GM19324 (cell line): Measurements from ENCODE around the gene HRH3.

Experiments
- ATAC-seq: cut with Tn5 transposase; IDR thresholded peaks from one replicate; pipeline ENCODE4 v1.9.1; 2021; ENCODE audit warnings: mild to moderate bottlenecking, moderate library complexity; ENCODE audit not compliant: unreplicated experiment, low FRiP score

HRH3 gene

DNA sequence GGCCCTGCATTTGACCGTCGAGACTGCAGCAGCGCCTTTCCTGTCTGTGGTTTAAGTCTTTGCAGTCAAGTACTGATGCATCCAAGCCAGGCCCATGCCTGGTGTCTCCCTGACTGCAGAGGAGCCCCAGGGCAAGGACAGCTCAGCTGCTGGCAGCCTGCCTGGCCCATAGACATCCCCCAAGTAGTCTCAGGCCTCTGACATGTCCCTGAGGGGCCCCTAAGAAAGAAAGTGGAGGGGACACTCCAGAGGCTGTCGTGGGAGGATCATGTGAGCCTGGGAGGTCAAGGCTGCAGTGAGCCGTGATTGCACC, 18.0 kb downstream of the HRH3 start:
- ATAC-seq, result no peak

DNA sequence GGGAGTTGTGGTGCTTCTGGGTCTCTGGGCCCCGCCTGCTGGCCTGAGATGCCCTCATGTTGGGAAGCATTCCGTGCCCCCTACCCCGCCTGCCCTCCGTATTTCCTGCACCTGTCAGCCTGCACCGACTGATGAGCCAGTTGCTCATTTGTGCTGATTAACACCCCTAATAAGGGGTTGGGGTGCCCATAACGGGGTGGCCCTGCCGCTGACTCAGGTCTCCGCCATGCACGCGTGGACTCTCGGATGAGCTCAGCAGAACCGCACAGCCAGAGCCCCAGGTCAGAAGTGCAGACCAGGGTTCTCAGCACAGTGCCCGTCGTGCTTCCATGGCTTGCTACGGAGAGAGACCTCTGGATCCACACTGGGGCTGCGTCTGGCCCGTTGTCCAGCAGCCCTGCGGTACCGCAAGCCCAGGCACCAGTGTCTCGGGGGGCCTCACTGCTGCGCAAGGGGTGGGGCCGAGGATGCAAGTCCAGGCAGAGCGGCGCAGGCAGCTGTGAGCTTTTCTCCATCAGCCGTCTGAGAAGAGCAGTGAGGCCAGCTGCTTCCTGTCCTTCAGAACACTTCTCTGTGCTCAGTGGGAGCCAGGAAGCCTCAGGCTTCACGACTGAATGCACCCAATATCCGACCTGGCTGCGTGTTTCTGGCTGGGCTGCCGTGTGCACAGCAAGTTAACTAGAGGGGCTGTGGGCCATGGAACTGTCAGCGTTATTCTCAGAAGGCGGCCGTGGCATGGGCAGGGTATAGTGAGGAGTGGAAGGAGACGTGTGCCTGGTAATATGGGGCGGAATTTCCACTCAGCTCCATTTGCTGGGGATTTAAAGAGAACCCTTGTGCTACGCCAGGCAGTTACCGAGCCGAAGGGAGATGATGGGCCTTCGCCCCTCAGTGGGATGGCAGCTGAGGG, 18.6 kb downstream of the HRH3 start:
- ATAC-seq, result no peak

DNA sequence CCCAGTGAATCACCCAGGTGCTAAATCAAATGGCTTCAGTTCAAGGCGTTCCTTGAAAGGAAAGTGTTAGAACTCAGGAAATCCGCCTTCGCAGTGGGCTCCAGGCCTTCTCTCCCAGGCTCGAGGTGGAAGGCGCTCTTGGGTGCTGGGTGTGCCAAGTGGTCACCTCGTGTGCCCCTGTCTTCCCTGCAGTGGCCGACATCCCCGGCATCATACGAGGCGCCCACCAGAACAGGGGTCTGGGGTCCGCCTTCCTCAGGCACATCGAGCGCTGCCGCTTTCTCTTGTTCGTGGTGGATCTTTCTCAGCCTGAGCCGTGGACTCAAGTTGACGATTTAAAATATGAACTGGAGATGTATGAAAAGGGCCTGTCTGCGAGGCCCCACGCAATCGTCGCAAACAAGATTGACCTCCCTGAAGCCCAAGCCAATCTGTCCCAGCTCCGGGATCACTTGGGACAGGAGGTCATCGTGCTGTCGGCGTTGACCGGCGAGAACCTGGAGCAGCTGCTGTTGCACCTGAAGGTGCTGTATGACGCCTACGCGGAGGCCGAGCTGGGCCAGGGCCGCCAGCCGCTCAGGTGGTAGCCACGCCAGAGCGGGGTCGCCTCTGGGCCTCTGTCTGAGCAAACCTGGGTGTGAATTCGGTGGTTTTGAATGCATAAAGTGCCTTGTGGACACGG, 19.4 kb downstream of the HRH3 start:
- no peak for ATAC-seq

GRCh38 chr20:62198931-62199330, 21.1 kb downstream of the HRH3 start:
- no peak for ATAC-seq

GRCh38 chr20:62198496-62198895, 21.6 kb downstream of the HRH3 start:
- no peak for ATAC-seq

DNA sequence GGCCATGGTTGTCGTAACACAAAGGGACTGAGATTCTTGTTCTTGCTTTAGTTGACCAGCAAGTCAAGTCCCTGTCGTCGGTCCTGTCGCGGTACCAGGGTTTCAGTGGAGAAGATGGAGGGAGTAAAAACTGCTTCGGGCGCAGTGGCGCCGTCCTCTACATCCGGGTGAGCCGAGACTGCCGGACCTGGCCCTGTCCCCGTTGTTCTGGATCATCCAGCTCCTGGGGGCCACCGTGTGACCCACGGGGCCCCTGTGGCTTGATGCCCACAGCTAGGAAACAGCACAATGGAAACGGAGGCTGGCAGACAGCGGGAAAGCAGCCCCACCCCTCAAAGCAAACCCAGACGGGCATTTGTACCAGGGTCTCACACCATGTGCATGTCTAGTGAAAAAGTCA, 22.3 kb downstream of the HRH3 start:
- ATAC-seq, result no peak

DNA sequence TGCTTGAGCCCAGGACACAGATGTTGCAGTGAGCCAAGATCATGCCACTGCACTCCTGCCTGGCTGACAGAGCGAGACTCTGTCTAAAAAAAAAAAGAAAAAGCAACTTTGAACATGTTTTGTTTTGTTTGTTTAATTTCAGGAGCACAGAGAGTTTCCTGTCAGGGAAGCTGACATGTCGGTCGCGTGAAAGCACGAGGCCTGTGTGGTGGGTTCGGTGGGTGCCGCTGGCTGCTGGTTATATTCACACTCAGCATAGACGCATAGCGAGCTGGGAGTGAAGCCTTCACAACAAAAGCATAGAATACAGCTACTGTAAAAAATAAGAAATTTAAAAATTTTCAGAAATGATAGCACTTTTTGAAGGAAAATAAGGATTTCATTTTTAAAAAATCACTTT, 22.8 kb downstream of the HRH3 start:
- ATAC-seq, result no peak

GRCh38 chr20:62196286-62196685, 23.8 kb downstream of the HRH3 start:
- no peak for ATAC-seq

- ATAC-seq, result no peak
Measured at GRCh38 chr20:62195736-62196135, 24.3 kb downstream of the HRH3 start.

GRCh38 chr20:62195075-62195405, 25.0 kb downstream of the HRH3 start:
- no peak for ATAC-seq

- no peak for ATAC-seq
Measured at GRCh38 chr20:62193079-62194025, 26.7 kb downstream of the HRH3 start.

DNA sequence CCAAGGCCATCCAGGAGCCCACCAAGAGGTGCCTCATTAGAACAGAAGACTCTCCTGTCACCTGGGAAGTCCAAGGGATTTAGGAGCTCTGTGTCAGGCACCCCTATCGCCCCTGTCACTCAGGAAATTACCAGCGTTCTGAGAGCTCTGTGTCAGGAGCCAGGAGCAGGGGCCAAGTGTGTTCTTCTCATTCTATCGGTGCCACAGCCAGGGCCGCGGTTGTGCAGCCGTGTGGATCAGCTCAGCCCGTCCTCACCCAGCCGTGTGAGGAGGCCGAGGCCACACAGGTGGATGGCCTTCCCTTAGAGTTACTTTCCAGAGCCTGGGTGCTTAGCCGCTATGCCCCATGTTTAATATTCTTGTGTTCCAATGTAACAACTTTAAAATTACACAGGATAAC, 27.4 kb downstream of the HRH3 start:
- no peak for ATAC-seq

DNA sequence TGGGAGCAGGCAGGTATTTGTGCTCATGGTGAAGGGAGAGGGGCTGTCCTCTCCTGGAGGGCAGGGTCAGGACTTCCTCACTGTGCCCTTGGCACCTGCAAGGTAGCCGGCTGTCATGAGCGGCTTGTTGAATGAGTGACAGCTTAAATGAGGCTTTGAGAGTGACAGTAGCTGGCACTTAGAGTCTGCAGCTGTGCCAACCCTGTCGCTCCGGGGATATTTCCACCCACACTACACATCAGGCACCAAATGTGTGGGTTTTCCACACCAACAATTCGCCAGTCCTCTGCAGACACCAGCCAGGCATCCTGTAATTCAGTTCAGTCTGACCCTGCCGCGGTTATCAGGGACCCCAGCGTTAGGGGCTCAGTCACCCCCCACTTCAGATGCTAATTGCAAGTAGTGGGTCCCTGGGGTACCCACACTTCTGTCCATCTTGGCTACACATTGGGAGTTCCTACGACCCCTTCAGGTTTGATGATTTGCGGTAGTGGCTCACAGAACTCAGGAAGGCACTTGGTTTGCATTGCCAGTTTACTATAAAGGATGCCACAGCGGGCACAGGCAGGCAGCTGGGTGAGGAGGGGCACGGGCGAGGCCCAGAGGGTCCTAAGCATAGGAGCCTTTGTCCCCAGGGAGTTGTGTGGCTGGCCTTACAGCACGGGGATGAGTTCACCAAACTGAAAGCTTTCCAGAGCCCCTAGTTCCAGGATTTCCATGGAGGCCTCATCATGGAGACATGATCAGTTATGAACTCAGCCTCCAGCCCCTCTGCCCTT, 28.1 kb downstream of the HRH3 start:
- no peak for ATAC-seq

GRCh38 chr20:62190639-62191411, 29.3 kb downstream of the HRH3 start:
- ATAC-seq, result no peak

DNA sequence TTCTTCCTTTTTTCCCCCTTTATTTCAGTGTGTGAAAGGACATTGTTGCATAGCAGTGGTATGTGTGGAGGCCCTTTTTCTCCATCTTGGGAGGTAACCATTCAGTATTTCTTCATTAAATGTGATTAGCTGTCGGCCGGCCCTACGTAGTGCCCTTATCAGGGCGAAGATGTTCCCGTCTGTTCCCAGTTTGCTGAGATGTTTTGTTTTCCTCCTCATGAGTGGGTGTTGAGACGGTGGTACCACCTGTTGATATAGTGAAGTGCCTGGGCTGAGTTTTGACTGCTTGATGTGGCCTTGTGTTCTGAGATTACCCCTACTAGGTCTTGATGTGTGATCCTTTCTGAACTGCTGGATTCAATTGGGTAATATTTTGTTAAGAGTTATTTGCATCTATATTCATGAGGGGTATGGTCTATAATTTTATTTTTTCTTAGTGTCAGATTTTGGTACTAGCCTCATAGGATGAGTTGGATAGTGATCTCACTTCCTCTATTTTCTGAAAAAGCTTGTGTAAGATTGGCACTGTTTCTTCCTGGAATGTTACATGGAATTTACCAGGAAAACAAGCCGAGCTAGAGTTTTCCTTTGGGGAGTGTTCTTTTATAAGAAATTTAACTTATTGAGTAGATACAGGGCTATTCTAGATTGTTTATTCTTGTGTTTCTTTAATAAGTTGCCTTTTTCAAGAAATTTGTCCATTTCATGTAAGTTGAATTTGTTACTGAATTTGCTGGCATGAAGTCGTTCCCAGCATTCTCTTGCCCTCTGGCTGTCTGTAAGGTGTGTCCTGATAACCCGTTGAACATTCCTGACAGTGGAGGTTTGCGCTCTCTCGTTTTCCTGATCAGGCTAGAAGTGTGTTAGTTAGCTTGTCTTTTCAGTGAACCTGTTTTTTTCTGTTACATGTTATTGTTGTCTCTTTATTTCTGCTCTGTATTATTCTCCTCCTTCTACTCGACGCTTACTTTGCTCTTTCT, 32.9 kb downstream of the HRH3 start:
- ATAC-seq, result no peak

DNA sequence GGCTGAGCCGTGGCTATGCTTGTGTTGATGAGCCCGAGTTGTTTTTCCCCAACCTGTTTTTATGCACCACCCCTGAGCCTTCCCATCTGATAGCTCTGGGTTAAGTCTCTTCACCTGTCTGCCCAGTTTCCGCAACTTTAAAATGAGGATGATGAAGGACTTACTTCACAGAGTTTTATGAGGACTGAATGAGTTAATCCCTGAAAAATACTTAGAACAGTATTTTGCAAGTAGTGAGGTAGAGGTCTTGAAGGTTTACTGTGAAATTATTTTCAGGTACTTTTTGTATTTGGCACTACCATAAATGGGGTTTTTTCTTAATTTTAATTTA, 34.0 kb downstream of the HRH3 start:
- ATAC-seq, result no peak

DNA sequence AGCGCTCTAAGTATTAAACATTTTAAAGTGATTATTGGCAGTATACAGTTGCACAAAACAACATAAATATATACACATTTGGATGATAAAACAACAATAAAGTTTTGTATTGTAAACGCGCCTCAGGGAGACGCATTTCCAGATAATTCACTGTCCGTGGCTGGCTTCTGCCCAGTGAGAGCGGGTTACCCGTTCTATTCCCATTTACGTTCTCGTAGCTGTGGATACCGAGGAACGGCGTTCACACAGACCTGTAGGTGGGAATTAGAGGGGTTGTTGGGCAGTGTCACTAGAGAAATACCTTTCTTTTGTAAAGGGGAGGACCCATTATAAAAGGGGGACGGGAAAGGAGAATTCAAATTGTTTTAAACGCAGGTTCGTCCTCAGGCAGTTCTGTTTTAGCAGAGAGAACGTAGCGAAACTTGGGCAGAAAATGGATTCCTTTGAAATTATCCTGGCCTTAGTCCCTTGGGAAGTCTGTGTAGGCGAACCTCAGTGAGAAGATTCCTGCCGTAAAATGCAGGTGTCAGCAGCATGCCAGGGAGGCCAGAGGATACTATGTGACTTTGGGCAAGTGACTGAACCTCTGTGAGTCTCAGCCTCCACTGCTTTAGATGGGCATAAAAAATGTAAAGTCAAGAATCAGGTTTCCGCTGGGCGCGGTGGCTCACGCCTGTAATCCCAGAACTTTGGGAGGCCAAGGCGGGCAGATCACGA, 36.5 kb downstream of the HRH3 start:
- no peak for ATAC-seq
